Glomerular endothelial cell (primary cell): ENCODE measurements around the gene FAF2. TPM values are rescaled to one million over a fixed set of nuclear protein-coding genes. Genes with fewer than 3 reads are reported as not detected.

Experiments
- DNase-seq: peaks from one replicate; pipeline ENCODE4 v3.0.0-alpha.2; 2011; ENCODE audit warnings: low read depth, low spot score; ENCODE audit errors: extremely low read depth
- total RNA-seq: library from RNA; depleted of rRNA; stranded (reverse); fragments of >200 nt; gene quantifications from 2 replicates; pipeline ENCODE4 v1.2.3, GENCODE V29; 2015

Gene FAF2
- total RNA-seq, 1 donor from 2014 or later, result 44.9 TPM

DNA sequence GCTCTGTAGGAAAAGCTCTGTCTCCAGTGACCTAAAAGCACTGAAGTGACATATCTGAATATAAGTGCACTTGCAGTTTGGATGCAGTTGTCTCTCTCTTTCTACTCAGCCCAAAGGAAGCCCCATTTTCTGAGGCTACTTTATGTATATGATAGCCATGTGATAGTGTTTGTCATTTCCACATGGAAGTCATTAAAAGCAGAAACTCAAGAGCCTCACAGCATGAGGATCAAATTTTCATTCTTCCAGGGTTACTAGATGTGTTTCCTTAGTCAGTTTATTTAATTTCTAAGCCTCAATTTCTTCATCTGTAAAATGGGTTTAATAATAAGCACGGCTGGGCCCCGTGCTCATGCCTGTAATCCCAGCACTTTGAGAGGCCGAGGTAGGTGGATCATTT, 52.3 kb downstream of the FAF2 start:
- DNase-seq, result no peak

DNA sequence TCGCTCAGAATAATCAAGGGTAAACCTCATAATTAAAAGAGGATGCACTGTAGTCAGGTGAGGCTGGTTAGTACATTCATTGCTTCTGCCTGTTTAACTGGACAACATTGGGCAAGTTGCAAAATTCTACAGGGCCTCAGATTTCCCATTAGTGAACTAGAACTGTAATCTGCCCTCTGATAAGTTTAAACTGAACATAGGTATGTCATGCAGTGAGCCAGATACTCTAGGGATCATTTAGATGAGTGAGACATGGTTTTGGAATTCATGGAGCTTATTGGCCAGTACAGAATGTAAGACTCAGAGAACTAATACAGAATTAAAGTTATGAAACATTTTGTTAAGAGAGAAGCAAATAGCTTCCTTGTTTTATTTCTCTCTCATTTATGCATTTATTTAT, 53.1 kb downstream of the FAF2 start:
- no peak for DNase-seq

DNA sequence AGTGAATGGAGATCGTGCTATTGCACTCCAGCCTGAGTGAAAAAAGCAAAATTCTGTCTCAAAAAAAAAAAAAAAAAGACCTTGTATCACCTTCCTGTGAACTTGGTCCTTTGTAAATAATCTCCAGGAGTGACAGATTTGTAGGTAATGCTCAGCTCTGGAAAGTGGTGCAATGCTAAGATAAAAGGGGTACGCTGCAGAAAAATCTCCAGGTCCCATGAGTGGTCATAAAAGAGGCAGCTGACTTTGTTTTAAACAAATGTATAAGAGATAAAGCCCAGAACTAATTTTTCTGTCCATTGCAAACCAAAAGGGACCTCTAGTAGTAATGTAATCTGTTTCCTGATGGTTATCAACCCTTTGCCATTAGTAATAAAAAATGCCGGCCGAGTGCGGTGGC, 55.3 kb downstream of the FAF2 start:
- DNase-seq, result no peak

DNA sequence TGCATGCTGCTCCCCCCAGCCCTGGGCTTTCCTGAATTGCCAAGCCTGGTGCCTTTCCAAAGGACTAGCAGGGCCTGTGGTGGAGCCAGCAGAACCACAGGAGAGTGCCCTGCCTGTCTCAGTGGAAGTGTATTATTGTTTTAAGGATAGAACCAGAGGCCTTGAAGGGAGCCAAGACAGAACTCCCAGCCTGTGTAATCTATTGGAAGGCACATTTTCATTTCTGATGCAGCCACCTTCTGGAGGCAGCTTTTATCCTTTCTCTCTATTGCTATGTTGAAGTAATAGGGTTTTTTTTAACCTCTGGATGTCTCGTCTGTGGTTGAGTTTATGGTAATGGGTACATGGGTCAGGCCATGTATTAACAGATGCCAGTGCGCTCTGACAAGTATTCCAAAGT, 59.7 kb downstream of the FAF2 start:
- DNase-seq, result no peak

- no peak for DNase-seq
Measured at GRCh38 chr5:176508603-176509002, 60.4 kb downstream of the FAF2 start.

- no peak for DNase-seq
Measured at GRCh38 chr5:176513788-176514187, 65.6 kb downstream of the FAF2 start.

- no peak for DNase-seq
Measured at GRCh38 chr5:176514244-176514950, 66.2 kb downstream of the FAF2 start.

DNA sequence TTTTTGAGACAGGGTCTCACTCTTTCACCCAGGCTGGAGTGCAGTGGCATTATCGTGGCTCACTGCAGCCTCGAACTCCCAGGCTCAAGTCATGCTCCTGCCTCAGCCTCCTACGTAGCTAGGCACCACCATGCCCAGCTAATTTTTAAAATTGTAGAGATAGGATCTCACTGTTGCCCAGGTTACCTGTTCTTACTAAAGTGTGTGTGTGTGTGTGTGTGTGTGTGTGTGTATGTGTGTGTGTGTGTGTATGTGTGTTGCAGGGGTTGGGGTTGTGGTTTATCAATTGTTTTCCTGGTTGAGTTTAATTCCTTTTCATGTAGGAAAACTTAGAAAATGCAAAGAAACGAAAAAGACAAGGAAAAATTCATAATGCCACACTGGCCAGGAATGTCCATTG, 67.2 kb downstream of the FAF2 start:
- DNase-seq, result no peak

DNA sequence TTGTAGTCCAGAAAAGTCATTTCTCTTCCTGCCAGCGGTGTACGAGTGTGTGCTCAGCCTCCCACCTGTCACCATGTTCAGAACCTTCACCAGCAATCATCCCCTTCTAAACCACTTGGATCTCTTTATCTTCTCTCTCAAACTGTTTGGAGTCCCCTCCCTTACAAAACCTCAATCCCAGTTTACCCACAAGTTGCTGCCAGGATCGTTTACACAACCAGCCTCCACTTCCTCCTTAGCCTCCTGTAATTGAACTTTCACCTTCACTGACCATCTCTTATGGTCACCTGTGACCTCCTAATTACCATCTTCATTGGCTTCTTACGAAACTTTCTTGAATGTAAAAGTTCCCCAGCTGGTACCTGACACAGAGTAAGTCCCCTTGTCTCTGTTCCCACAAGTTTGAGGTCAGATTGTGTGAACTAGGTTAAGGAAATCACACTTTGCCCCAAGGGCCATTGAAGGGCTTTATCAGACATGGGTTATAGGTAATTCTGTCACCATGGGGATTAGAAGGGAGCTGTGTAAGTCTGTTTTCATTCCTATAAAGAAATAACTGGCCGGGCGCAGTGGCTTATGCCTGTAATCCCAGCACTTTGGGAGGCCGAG, 69.0 kb downstream of the FAF2 start:
- no peak for DNase-seq

GRCh38 chr5:176519810-176520720, 71.9 kb downstream of the FAF2 start:
- no peak for DNase-seq

- no peak for DNase-seq
Measured at GRCh38 chr5:176521286-176521685, 73.1 kb downstream of the FAF2 start.

- DNase-seq, result no peak
Measured at GRCh38 chr5:176521699-176522263, 73.6 kb downstream of the FAF2 start.

DNA sequence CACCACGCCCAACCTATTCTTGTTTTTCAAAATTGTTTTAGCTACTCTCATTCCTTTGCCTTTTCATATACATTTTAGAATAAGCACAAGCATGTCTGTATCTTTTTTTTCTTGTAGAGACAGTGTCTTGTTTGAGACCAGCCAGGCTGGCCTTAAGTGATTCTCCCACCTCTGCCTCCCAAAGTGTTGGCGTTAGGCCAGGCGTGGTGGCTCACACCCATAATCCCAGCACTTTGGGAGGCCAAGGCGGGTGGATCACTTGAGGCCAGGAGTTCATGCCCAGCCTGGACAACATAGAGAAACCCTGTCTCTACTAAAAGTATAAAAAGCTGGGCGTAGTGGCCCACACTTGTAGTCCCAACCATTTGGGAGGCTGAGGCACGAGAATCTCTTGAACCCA, 76.0 kb downstream of the FAF2 start:
- no peak for DNase-seq

DNA sequence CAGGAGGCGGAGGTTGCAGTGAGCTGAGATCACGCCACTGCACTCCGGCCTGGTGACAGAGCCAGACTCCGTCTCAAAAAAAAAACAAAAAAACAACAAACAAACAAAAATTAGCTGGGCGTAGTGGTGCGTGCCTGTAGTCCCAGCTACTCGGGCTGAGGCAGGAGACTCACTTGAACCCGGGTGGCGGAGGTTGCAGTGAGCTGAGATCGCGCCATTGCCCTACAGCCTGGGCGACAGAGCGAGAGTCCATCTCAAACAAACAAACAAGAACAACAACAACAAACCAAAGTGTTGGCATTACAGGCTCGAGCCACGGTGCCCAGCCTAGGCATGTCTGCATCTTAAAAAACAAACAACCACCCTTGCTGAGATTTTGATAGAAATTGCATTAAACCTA, 76.8 kb downstream of the FAF2 start:
- no peak for DNase-seq

DNA sequence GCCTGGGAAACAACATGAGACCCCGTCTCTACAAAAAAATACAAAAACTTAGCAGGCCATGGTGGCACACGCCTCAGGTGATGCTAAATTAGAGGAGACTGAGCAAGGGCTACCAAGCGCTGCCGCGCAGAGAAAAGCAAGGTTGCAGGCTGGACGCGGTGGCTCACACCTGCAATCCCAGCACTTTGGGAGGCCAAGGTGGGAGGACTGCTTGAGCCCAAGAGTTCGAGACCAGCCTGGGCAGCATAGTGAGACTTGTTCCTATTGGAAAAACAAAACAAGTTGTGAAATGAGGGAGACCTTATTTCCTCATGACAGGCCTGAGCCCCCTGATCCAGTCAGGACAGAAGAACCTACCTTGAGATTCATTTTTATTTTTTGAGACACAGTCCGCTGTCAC, 77.5 kb downstream of the FAF2 start:
- no peak for DNase-seq

DNA sequence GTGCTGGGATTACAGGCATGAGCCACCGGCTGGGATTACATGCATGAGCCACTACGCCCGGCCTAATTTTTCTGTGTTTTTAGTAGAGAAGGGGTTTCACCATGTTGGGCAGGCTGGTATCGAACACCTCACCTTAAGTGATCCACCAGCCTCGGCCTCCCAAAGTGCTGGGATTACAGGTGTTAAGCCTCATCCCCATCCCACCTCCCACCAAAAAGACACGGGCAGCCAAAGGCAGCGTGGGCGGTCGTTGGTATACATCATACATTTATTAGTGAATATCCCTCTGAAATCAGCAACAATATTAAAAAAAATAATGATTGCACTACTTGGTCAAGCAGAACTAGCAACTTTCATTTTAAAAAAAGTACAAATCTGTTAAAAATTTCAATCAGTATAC, 78.3 kb downstream of the FAF2 start:
- no peak for DNase-seq

DNA sequence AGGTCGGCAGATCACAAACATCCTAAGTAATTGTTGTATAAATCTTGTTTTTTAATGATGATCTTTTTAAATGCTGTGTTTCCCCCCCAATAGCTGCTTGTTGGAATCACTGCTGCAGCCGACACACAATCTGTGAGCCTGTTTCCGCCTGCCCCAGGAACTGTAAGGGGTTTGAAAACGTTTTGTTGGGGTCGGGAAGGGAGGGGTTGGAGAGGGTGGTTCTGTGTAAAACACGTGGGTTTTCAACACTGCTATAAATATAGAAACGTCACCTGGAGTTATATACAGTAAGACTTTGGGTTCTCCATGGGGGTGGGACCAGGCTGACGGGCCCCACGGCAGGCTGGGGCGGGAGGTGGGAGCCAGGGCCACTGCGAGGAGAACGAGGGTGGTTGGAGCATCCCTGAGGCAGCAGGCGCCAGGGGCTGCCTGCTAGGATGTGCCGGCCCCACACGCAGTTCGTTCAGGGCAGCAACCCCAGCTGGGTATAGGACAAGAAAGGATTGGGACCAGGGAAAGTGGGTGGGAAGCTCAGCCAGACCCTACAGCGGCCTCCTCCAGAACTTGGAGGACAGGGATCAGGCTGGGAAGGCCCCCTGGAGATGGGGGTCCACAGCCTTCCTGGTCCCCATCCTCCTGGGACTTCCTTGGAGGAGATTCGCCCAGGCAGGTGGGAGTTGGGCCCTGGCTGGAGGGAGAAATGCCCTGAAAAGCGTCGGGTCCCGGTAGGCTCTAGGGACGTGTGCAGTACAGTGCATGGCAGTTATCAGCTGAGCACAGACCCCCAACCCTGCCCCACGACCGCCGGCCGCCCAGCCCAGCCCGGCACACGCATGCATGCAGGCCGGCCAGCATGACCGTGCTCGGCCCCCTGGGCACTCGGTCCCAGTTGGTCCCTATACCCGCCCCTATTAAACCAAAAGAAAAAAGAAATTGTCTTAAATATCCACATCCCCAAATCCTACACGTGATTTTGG, 79.3 kb downstream of the FAF2 start:
- DNase-seq, result no peak

DNA sequence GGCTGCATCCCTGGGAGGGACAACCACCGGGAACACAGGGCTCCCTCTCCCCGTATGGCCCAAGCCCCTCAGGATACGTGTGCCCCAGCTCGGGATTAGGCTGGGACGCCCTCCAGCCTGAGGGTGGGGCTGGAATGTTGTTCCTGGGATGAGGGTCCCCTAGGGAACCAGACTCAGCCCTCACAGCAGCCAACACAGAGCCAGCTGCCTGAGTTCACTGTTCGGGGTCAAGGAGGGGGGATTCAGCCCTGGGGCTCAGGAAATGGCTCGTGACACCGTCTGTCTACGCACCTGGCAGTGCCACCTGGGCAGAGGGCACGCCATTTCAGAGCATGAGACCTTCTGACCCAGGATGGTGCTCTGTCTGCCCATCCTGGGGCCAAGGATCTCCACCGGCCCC, 80.1 kb downstream of the FAF2 start:
- DNase-seq, result no peak

DNA sequence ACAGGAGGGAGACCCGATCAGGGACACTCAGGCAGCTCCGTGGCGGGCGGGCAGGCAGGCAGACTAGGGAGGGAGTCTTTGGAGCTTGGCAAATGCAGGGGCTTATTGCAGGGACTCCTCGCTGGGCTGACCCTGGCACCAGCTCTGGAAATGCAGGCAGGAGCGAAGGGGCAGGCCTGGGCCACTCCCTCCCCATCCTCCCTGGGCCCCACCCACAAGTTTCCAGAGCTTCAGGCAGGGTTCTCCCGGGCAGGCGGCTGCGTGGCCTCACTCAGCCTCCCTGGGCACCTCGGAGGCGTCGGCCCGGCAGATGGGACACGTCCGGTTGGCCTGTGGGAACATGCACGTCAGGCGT, 80.6 kb downstream of the FAF2 start:
- DNase-seq, result no peak

DNA sequence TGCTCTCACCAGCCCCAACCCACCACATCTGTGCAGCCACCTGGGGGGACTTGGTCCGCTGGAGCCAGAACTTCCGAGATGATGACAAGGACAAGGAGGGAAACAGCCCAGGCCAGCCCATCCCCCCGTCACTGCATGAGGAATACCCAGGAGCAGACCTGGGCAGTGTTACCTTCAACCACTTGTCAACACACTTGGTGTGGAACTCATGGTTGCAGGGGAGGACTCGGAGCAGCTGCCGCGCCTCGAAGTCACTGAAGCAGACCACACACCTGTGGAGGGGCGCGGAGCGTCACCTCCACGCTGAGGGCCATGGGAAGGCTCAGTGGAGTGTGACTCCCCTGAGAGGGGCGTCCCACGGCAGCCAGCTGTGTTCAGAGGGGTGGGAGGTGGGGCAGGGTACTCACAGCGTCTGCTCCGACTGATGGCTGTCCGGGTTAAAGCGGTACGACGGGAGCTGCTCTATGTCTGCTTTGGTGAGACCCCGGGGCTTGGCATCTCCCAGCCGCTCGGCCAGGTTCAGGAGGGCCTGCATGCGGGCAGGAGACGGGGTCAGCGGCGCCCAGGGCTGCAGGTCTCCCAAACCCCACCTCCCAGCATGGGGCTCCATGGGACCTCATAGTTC, 81.0 kb downstream of the FAF2 start:
- DNase-seq, result no peak
